SKM-1 treated with dmso at 0.1 percent for 144 hours (cell line): ENCODE data around the gene PMIS2.

ENCODE experiments used
- DNase-seq: peaks from one replicate; lab custom pipeline; 2025; ENCODE audit not compliant: unreplicated experiment; lab: John Stamatoyannopoulos, UW

The PMIS2 gene

DNA sequence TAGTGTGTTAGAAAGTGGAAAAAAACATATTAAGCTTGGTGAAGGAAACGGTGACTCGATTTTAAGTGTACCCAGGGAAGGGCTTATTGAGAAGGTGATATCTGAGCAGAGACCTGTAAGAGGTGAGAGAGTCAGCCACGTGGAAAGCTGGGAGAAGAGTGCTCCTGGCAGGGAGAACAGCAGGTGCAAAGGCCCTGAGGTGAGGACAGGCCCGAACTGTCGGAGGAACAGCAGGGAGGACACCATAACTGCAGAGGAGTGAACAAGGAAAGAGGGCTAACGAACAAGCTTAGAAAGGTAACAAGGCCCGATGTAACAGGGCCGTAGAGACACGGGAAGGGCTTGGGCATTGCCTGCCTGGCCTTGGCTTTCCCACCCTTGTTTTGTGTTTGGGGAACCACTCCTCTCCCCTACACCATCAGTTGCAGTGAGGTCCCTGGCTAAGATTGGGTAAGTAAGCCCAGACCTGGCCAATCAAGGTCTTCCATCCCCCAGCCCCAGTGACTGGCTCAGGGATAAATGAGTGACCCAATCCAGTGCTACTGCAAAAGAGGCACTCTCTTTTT is 29.9 kb upstream of the PMIS2 start:
- DNase-seq, result no peak

DNA sequence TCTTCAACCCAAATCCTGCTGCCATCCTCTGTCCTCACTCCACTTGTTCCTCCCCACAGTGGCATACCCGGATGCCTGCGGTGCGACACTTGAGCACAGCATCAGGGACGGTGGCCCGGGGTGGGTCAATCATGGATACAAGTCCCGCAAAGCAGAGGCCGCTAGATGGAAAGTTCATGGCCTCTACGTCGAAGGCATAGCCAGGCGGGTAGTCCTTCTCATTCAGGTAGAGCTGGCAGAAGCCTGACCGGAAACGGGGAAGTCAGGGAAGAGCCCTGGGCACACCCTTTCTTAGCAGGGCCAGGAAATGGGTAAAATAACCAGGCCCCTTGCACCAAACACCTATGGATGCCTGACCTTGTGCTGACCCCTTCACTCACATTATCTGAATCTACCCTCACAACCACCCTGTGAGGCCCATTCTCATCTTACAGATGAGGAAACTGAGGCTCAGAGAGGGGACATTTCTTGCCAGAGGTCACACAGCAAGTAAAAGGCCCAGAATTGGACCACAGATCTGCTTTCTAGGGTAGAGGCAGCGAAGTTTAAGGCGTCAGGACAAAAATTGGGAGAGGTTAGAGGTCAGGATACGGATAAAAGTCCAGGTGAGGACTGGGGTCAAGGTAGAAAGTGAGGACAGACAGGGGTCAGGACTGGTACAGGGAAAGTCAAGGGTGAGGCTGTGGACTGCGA is 29.0 kb upstream of the PMIS2 start:
- DNase-seq, result no peak

DNA sequence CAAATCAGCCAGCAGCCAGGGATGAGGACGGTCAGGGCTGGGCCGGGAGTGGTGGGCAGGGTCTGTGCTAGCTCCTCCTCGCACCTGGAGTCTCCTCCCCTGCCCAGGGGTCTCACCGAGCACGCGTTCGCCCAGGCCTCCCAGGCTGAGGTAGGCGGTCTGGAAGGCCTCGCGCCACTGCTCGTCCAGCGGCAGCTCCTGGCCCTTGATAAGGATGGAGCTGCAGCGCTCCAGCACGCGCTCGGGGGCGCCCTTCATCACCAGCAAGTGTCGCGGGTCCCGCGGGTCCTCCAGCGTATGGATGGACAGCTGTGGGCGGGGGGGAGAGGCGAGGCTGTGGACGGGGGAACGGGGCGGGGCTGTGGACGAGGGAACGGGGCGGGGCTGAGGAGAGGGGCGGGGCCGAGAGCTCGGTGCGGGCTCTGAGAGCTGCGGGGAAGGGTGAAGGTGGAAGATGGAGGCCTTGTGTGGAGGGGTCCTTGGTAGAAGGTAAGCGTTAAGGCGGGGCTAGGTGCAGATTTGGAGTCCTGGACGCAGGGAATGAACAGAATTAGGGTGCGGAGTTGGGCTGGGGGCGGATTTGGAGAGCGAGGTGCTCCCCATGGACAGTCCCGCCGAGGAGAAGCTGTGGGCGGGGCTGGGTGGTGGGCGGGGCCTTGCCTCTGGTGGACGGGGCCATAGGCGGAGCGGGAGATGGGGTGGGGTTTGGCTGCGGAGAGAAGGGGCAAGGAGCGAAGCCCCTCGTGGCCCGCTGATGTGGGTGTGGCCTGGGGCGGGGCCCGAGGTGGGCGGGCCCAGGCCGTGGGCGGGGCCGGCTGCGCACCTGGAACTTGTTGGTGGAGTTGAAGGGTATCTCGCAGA is 28.2 kb upstream of the PMIS2 start:
- DNase-seq, result no peak

GRCh38 chr19:35558400-35559280 is 27.3 kb upstream of the PMIS2 start:
- no peak for DNase-seq

- DNase-seq, result no peak
Measured at GRCh38 chr19:35559281-35559659, 26.7 kb upstream of the PMIS2 start.

GRCh38 chr19:35559781-35560180 is 26.2 kb upstream of the PMIS2 start:
- no peak for DNase-seq

GRCh38 chr19:35560271-35560670 is 25.7 kb upstream of the PMIS2 start:
- no peak for DNase-seq

DNA sequence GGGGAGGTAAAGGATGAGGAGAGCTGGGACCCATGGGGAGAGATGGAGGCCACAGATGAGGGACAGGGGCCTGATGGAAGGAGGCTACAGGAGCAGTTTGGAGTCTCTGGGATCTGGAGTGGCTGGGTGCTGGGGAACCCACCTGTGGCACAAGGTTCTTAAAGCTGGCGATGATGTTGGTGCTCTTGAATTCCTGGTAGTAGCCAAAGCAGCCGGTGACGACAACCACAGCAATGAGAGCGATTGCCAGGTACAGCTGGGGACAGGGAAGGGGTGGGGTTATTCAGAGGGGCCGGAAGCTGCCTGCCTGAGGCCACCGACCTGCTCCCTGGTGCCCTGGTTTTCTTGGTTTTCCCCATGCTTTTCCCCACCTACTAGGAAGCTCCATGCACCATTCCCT is 25.3 kb upstream of the PMIS2 start:
- DNase-seq, result no peak

DNA sequence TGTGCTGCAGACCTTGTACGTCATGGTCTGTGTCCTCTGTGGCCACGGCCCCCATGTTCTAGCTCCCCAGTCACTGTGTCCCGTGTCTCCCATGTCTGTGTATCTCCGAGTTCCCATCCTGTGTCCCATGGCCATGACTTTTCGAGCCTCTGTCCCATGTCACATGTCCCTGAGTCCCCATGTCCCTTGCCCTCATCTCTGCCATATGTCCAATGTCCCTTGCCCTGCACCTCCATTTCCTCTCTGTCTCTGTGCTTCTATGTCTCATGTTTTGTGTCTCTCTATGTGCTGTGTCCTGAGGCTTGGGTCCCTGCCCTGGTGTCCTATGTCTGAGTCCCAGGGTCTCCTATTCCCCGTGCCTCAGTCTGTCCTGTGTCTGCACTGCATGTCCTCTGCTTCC is 24.5 kb upstream of the PMIS2 start:
- DNase-seq, result no peak

DNA sequence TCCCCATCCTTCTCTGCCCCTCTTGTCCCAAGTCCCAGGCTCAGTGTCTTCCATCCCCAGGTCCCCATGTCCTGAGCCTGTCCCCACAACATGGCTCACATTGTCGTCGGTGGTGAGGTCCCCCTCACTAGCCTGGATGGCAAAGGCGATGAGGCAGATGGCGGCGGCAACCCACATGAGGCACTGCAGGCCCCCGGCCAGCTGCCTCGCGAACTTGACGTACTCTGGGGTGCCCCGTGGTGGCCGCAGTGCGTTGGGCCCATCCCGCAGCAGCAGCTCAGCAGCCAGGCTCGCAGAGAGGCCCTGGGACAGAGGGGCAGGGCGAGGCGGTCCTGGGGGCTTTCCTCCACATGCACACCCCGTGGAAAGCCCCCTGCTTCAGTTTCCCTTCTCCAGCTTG is 23.6 kb upstream of the PMIS2 start:
- DNase-seq, result no peak

DNA sequence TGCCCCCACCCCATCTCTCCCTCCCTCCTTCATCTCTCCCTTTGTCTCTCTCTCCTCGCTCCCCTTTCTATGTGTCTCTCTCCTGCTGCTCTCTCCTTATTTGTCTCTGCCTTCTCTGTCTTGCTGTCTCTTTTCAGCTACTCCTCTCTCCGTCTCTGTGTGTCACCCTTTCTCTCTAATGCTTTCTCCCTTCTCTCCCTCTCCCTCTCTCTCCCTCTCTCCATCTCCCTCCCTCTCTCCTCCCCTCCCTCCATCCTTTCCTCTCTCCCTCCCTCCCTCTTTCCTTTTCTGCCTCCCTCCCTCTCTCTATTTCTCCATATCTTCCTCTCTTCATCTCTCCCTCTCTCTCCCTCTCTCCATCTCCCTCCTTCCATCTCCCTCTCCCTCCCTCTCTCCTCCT is 23.2 kb upstream of the PMIS2 start:
- no peak for DNase-seq

DNA sequence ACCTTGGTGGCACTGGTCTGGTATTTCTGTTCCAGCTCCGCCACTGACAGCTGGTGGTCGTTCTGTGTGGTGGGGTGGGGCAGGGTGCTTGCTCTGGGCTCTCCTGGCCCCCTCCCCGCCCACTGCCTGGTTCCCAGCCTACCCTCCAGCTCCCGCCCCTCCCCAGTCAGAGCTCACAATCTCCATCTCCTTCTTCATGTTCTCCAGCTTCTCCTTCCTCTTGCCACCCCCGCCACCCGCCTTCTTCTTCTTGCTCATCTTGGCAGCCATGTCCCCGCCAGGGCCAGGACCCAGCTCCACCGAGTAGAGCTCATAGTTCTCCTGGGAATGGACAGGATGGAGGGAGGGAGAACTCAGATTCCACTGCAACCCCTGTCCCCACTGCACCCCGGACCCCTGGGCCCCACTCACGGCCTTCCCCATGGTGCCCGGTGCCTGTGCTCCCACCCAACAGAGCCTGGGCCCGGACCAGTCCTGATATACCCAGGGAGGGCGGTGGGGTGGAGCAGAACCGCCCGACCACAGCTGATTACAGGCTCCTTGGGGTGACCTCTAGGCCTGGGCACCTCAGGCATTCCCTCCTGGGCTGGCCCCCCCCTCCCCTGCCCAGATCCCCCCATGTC is 22.7 kb upstream of the PMIS2 start, which contains the start of gene ATP4A:
TSS of gene ATP4A (minus strand) at position 452 of the 623 bp plus-strand sequence. CDS start at position 423, 29 bp downstream.
- no peak for DNase-seq

DNA sequence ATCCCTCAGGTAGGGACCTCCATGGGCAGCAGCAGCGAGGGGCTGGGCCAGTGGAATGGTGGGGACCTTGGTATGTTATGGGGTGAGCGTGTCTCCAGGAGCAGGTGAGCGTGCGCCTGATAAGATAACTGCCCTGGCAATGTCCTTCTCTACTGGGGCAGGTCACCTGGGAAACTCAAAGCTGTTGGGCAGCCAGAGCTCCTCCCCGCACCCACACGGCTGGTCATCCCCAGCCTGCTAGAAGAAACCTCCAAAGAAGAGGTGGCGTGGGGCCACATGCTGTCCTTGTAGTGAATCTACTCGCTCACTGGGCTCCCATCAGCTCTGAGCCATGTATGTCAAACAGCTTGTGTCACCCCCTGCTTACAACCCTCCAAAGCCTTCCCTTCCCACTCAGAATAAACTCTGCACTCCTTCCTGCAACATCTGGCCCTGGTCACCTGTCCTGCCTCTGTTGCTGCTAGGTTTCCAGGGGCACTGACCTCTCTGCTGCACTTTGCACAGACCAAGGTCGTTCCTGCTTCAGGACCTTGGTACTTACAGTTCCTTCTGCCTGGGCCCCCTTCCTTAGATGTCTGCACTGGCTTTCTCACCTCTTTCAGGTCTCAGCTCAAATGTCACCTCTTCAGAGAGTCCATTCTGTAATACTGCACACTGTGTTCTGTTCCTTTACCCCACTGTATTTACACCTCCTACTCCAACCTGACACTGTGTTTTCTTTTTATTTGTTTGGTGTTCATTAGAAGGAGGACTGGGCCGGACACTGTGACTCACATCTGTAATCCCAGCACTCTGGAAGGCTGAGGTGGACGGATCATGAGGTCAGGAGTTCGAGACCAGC is 20.7 kb upstream of the PMIS2 start:
- no peak for DNase-seq

DNA sequence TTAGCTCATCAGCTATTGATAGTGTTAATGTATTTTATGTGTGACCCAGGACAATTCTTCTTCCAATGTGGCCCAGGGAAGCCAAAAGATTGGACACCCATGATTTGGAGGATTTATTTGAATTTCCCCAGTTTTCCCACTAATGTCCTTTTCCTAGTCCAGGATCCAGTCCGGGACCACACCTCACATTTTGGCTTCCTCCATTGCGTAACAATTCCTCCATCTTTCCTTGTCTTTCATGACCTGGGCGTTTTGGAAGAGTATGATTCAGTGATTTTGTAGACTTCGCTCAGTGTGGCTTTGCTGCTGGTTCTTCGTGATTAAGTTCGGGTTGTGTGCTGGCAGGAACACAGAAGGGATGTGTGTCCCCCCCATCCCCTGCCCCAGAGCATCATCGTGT is 19.2 kb upstream of the PMIS2 start:
- DNase-seq, result no peak

DNA sequence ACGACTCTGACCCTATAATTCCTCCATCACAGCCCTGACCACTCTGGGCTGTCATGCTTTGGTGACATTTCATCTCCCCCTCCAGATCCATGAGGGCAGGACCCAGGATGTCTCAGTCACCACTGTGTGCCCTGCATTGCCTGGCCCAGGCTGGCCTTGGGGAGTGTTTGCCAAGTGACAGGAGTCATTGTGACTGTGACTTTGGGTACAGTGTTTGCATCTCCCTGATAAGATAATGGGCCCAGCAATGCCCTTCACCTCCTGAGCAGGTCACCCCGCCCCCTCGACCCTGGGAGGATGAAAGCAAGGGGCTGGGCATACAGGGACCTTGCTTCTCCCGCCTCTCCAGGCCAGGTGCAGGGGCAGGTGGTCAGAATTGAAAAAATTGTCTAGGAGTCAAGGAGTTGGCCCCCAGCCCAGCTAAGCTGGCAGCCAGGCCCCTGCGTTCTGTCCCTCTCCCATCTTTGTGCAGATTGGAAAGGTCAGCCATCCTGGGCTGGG is 16.6 kb upstream of the PMIS2 start:
- DNase-seq, result no peak

GRCh38 chr19:35571406-35571965 is 14.5 kb upstream of the PMIS2 start:
- no peak for DNase-seq

GRCh38 chr19:35577918-35578317 is 8.1 kb upstream of the PMIS2 start:
- no peak for DNase-seq

GRCh38 chr19:35578707-35579106 is 7.3 kb upstream of the PMIS2 start:
- no peak for DNase-seq

GRCh38 chr19:35582760-35583159 is 3.2 kb upstream of the PMIS2 start:
- DNase-seq, result no peak
